Measurements from ENCODE around the gene FBXO42. TPM values are rescaled to one million over a fixed set of nuclear protein-coding genes. Genes with fewer than 3 reads are reported as not detected.

FBXO42 gene
- total and polyA plus RNA-seq, 2 of the 4 experiments (the other 2 are of a cell fraction) = 12.0 to 18.8 TPM

DNA sequence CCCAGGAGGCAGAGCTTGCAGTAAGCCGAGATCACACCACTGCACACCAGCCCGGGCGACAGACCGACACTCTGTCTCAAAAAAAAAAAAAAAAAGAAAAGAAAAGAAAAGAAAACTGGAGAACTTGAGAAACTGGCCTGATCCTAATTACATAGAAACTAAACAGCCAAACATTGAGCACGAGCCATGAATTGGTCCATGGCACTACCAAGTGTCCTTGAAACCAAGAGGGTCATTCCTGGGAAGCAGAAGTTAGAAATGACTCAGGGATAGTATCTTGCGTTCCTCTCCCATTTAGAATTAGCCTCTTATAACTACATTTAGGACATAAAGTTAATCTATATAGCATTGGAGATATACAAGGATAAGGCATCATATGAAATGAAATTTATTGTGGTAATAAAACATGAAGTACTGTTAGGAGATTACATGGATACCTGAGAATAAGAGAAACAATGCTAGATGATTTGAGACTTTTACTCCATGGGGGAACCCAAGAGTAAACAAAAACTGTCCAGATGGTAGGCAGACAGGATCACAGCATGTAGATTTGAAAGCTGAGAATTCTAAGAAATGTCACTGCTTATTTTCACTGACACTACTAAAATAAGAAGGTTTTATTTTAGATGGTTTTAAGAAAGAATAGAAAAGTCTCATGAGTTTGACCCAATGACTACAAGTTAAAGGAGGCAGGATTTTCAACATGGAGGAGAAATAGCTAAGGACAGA is 75.8 kb downstream of the FBXO42 start:
- Histone ChIP-seq H2AK5ac (ENCODE audit: low read depth, low read length) (no peak overlapping the region), H2BK15ac (ENCODE audit: low read depth, low read length) (no peak overlapping the region), H3K18ac (ENCODE audit: low read depth, low read length) (no peak overlapping the region), H3K4ac (ENCODE audit: low read depth, low read length) (no peak overlapping the region), H3K23ac (ENCODE audit: low read depth, low read length) (no peak overlapping the region), H2AFZ (replicated peaks; ENCODE audit: low read length, poor library complexity) (no peak overlapping the region), H3K4me3 (ENCODE audit: insufficient read depth, low read depth, low read length) (no peak overlapping the region), H3K27ac (ENCODE audit: insufficient read depth, low read length) (no peak overlapping the region), H3K9ac (ENCODE audit: low read depth, low read length) (no peak overlapping the region), H4K8ac (ENCODE audit: low read depth in 2 of 2, low read length in 2 of 2) (no peak overlapping the region), H3K14ac (replicated peaks; ENCODE audit: low read depth, low read length) (no peak overlapping the region), H3K4me2 (ENCODE audit: low read depth, low read length) (no peak overlapping the region), H3K36me3 (ENCODE audit: control insufficient read depth, insufficient read depth, low read length) (peaks cover 6% of the 10 kb centered on the region; the same call in 1 of the 2 replicates), H2BK120ac (ENCODE audit: low read depth, low read length) (no peak overlapping the region), H3K9me1 (ENCODE audit: insufficient read depth, low read length) (no peaks in the 10 kb centered on the region), H3K27me3 (ENCODE audit: control insufficient read depth, insufficient read depth, low read length) (no peaks in the 10 kb centered on the region), H3K4me1 (ENCODE audit: control insufficient read depth, insufficient read depth, low read length) (no peaks in the 10 kb centered on the region), H2BK20ac (ENCODE audit: low read depth, low read length) (no peak overlapping the region), H4K91ac (ENCODE audit: insufficient read depth, low read depth, low read length) (no peak overlapping the region), H2AK9ac (replicated peaks; ENCODE audit: low read depth, low read length, poor library complexity) (no peak overlapping the region), H2BK5ac (ENCODE audit: low read depth, low read length, poor library complexity, severe bottlenecking) (no peak overlapping the region), H3K56ac (ENCODE audit: extremely low read depth, insufficient read depth, low read length) (no peak overlapping the region), H4K5ac (ENCODE audit: low read depth, low read length) (no peak overlapping the region), H3K9me3 (ENCODE audit: control insufficient read depth, insufficient read depth, low read length) (no peaks in the 10 kb centered on the region), H4K20me1 (ENCODE audit: insufficient read depth, low read length) (no peaks in the 10 kb centered on the region), H3K79me1 (ENCODE audit: low read depth in 1 of 2, low read length in 2 of 2) (peaks cover 16 to 47% of the 10 kb centered on the region in 2 experiments)
- in situ Hi-C loops (cut with MboI; ENCODE audit: low sequenced_read_pairs) = no loop called here
- dilution Hi-C loops (cut with HindIII; ENCODE audit: low sequenced_read_pairs, unreplicated experiment) = no loop called here
- no TSS peak for BruUV-seq (replicated peaks)
- POLR2A ChIA-PET (ENCODE audit: unreplicated experiment) = no interaction called here
- DNase-seq (no peak), ATAC-seq (ENCODE audit: low read depth) (no peak)
- TF ChIP-seq, protein P1, sequence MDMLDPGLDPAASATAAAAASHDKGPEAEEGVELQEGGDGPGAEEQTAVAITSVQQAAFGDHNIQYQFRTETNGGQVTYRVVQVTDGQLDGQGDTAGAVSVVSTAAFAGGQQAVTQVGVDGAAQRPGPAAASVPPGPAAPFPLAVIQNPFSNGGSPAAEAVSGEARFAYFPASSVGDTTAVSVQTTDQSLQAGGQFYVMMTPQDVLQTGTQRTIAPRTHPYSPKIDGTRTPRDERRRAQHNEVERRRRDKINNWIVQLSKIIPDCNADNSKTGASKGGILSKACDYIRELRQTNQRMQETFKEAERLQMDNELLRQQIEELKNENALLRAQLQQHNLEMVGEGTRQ (IDR thresholded peaks at IDR 0.05; ENCODE audit: low read depth, low read length) = no peak
- TF ChIP-seq MAZ (IDR thresholded peaks at IDR 0.05; ENCODE audit: borderline replicate concordance, low read depth, low read length) (no peak), MXI1 (IDR thresholded peaks at IDR 0.05; ENCODE audit: borderline replicate concordance, low read depth, low read length) (no peak), RFX5 (IDR thresholded peaks at IDR 0.05; ENCODE audit: low read depth, low read length) (no peak), CEBPB (IDR thresholded peaks at IDR 0.05; ENCODE audit: low read depth, low read length) (no peak), RAD21 (IDR thresholded peaks at IDR 0.05; ENCODE audit: low read length) (no peak), FOS (IDR thresholded peaks at IDR 0.05; ENCODE audit: low read depth, low read length) (no peak), NFE2L2 (IDR thresholded peaks at IDR 0.05; ENCODE audit: low read depth, low read length) (no peak), BHLHE40 (IDR thresholded peaks at IDR 0.05; ENCODE audit: low read depth, low read length) (no peak), RCOR1 (IDR thresholded peaks at IDR 0.05; ENCODE audit: insufficient replicate concordance, low read length) (no peak), SMC3 (IDR thresholded peaks at IDR 0.05; ENCODE audit: low read depth, low read length) (no peak), CHD1 (IDR thresholded peaks at IDR 0.05; ENCODE audit: low read depth, low read length) (no peak), MAFK (IDR thresholded peaks at IDR 0.05; ENCODE audit: low read depth, low read length) (no peak), POLR2A (IDR thresholded peaks at IDR 0.05; ENCODE audit: low read depth, low read length) (no peak)
- TF ChIP-seq, protein P2, sequence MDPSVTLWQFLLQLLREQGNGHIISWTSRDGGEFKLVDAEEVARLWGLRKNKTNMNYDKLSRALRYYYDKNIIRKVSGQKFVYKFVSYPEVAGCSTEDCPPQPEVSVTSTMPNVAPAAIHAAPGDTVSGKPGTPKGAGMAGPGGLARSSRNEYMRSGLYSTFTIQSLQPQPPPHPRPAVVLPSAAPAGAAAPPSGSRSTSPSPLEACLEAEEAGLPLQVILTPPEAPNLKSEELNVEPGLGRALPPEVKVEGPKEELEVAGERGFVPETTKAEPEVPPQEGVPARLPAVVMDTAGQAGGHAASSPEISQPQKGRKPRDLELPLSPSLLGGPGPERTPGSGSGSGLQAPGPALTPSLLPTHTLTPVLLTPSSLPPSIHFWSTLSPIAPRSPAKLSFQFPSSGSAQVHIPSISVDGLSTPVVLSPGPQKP (IDR thresholded peaks at IDR 0.05; ENCODE audit: borderline replicate concordance, low read depth, low read length) = no peak
- TF ChIP-seq, protein P3, sequence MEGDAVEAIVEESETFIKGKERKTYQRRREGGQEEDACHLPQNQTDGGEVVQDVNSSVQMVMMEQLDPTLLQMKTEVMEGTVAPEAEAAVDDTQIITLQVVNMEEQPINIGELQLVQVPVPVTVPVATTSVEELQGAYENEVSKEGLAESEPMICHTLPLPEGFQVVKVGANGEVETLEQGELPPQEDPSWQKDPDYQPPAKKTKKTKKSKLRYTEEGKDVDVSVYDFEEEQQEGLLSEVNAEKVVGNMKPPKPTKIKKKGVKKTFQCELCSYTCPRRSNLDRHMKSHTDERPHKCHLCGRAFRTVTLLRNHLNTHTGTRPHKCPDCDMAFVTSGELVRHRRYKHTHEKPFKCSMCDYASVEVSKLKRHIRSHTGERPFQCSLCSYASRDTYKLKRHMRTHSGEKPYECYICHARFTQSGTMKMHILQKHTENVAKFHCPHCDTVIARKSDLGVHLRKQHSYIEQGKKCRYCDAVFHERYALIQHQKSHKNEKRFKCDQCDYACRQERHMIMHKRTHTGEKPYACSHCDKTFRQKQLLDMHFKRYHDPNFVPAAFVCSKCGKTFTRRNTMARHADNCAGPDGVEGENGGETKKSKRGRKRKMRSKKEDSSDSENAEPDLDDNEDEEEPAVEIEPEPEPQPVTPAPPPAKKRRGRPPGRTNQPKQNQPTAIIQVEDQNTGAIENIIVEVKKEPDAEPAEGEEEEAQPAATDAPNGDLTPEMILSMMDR (conservative IDR thresholded peaks at IDR 0.05; ENCODE audit: low read depth, low read length) = no peak
- no CpG with 5 or more reads among the region's 6 CpGs for WGBS, 2 experiments (ENCODE audit: extremely low coverage in 2 of 2, insufficient read length in 1 of 2)
- CTCF ChIA-PET = no interaction called here
- intact Hi-C loops (cut with micrococcal nuclease) = no loop called here

All from IMR-90 (cell line).